IPS-18a (cell line): ENCODE measurements around the gene PALLD.

Experiments
- H3K27ac ChIP-seq: one replicate; pipeline ENCODE4 v1.5.1; 2013; ENCODE audit warnings: low read length
- H3K27me3 ChIP-seq: one replicate; pipeline ENCODE4 v1.6.1; 2013; ENCODE audit warnings: mild to moderate bottlenecking, low read length; ENCODE audit not compliant: control insufficient read depth, insufficient read depth
- H3K36me3 ChIP-seq: one replicate; pipeline ENCODE4 v1.6.1; 2013; ENCODE audit warnings: low read depth, low read length; ENCODE audit not compliant: control insufficient read depth
- H3K4me1 ChIP-seq: one replicate; pipeline ENCODE4 v1.6.1; 2013; ENCODE audit warnings: low read depth, low read length; ENCODE audit not compliant: control insufficient read depth
- H3K4me3 ChIP-seq: one replicate; pipeline ENCODE4 v1.5.1; 2013; ENCODE audit warnings: low read length
- H3K9ac ChIP-seq: one replicate; pipeline ENCODE4 v1.6.1; 2013; ENCODE audit warnings: mild to moderate bottlenecking, low read length, moderate library complexity
- H3K9me3 ChIP-seq: one replicate; pipeline ENCODE4 v1.6.1; 2013; ENCODE audit warnings: low read depth, low read length; ENCODE audit not compliant: control insufficient read depth

PALLD gene

GRCh38 chr4:168550064-168550766 is 53.4 kb downstream of the PALLD start:
- peaks cover 9% of the 10 kb centered on the region for H3K4me1 ChIP-seq
- no peak overlapping the region for H3K9ac ChIP-seq
- H3K4me3 ChIP-seq, result no peak overlapping the region
- H3K27ac ChIP-seq, result no peak overlapping the region
- H3K27me3 ChIP-seq, result no peaks in the 10 kb centered on the region
- no peaks in the 10 kb centered on the region for H3K36me3 ChIP-seq
- no peaks in the 10 kb centered on the region for H3K9me3 ChIP-seq

GRCh38 chr4:168551211-168551610 is 54.4 kb downstream of the PALLD start:
- H3K4me3 ChIP-seq, result no peak overlapping the region
- no peaks in the 10 kb centered on the region for H3K27me3 ChIP-seq
- no peaks in the 10 kb centered on the region for H3K9me3 ChIP-seq
- H3K9ac ChIP-seq, result no peak overlapping the region
- peaks cover 9% of the 10 kb centered on the region for H3K4me1 ChIP-seq
- H3K27ac ChIP-seq, result no peak overlapping the region
- H3K36me3 ChIP-seq, result no peaks in the 10 kb centered on the region

GRCh38 chr4:168551945-168552695 is 55.3 kb downstream of the PALLD start:
- Histone ChIP-seq H3K9ac (no peak overlapping the region), H3K27me3 (no peaks in the 10 kb centered on the region), H3K36me3 (no peaks in the 10 kb centered on the region), H3K27ac (no peak overlapping the region), H3K4me3 (no peak overlapping the region), H3K9me3 (no peaks in the 10 kb centered on the region), H3K4me1 (peaks cover 9% of the 10 kb centered on the region)

- Histone ChIP-seq H3K9me3 (no peaks in the 10 kb centered on the region), H3K27me3 (no peaks in the 10 kb centered on the region), H3K4me3 (no peak overlapping the region), H3K4me1 (peaks cover 17% of the 10 kb centered on the region), H3K36me3 (no peaks in the 10 kb centered on the region), H3K9ac (no peak overlapping the region), H3K27ac (no peak overlapping the region)
These were observed 57.0 kb downstream of the PALLD start for GRCh38 chr4:168553714-168554370.

GRCh38 chr4:168555437-168555836 is 58.6 kb downstream of the PALLD start:
- Histone ChIP-seq H3K9me3 (no peaks in the 10 kb centered on the region), H3K36me3 (no peaks in the 10 kb centered on the region), H3K9ac (no peak overlapping the region), H3K27ac (no peak overlapping the region), H3K4me3 (no peak overlapping the region), H3K4me1 (peaks cover 14% of the 10 kb centered on the region), H3K27me3 (no peaks in the 10 kb centered on the region)

GRCh38 chr4:168557658-168558057 is 60.8 kb downstream of the PALLD start:
- H3K27me3 ChIP-seq, result no peaks in the 10 kb centered on the region
- peaks cover 10% of the 10 kb centered on the region for H3K4me1 ChIP-seq
- no peak overlapping the region for H3K27ac ChIP-seq
- no peaks in the 10 kb centered on the region for H3K9me3 ChIP-seq
- no peak overlapping the region for H3K9ac ChIP-seq
- H3K36me3 ChIP-seq, result no peaks in the 10 kb centered on the region
- H3K4me3 ChIP-seq, result no peak overlapping the region

- Histone ChIP-seq H3K9me3 (no peaks in the 10 kb centered on the region), H3K27ac (no peak overlapping the region), H3K9ac (no peak overlapping the region), H3K36me3 (no peaks in the 10 kb centered on the region), H3K27me3 (no peaks in the 10 kb centered on the region), H3K4me1 (peaks cover 10% of the 10 kb centered on the region), H3K4me3 (no peak overlapping the region)
These were observed 61.7 kb downstream of the PALLD start for GRCh38 chr4:168558599-168558998.

GRCh38 chr4:168560184-168561180 is 63.6 kb downstream of the PALLD start:
- Histone ChIP-seq H3K27me3 (no peaks in the 10 kb centered on the region), H3K36me3 (no peaks in the 10 kb centered on the region), H3K4me1 (peaks cover 16% of the 10 kb centered on the region), H3K27ac (no peak overlapping the region), H3K9ac (no peak overlapping the region), H3K4me3 (no peak overlapping the region), H3K9me3 (no peaks in the 10 kb centered on the region)

- Histone ChIP-seq H3K4me3 (no peak overlapping the region), H3K9me3 (no peaks in the 10 kb centered on the region), H3K36me3 (no peaks in the 10 kb centered on the region), H3K9ac (no peak overlapping the region), H3K27ac (no peak overlapping the region), H3K4me1 (peaks cover 16% of the 10 kb centered on the region), H3K27me3 (no peaks in the 10 kb centered on the region)
These were observed 65.3 kb downstream of the PALLD start for GRCh38 chr4:168562041-168562571.

- no peak overlapping the region for H3K4me3 ChIP-seq
- no peak overlapping the region for H3K27ac ChIP-seq
- H3K4me1 ChIP-seq, result peaks cover 6% of the 10 kb centered on the region
- H3K9ac ChIP-seq, result no peak overlapping the region
- H3K36me3 ChIP-seq, result no peaks in the 10 kb centered on the region
- no peaks in the 10 kb centered on the region for H3K27me3 ChIP-seq
- no peaks in the 10 kb centered on the region for H3K9me3 ChIP-seq
These were observed 67.2 kb downstream of the PALLD start for GRCh38 chr4:168564023-168564422.

GRCh38 chr4:168565130-168565529 is 68.3 kb downstream of the PALLD start:
- H3K36me3 ChIP-seq, result no peaks in the 10 kb centered on the region
- no peak overlapping the region for H3K4me3 ChIP-seq
- H3K27me3 ChIP-seq, result no peaks in the 10 kb centered on the region
- no peak overlapping the region for H3K9ac ChIP-seq
- H3K9me3 ChIP-seq, result no peaks in the 10 kb centered on the region
- peaks cover 6% of the 10 kb centered on the region for H3K4me1 ChIP-seq
- no peak overlapping the region for H3K27ac ChIP-seq
